Measurements from ENCODE around the gene ZBTB7B.

ZBTB7B gene

GRCh38 chr1:155002464-155003226 is at the start of gene ZBTB7B:
Gene ZBTB7B (plus strand): TSS chr1:155002802. CDS start chr1:155014661, 11,859 bp downstream.
- DNase-seq = no peak

GRCh38 chr1:154953611-154954038 is 49.0 kb upstream of the ZBTB7B start:
- no peak for DNase-seq

- DNase-seq = no peak
These were observed 48.1 kb upstream of the ZBTB7B start for GRCh38 chr1:154954541-154954940.

GRCh38 chr1:154955039-154955717 is 47.4 kb upstream of the ZBTB7B start:
- peak; percentile 52 for DNase-seq

- peak; percentile 81 for DNase-seq
These were observed 46.7 kb upstream of the ZBTB7B start, which contains the start of gene PBXIP1 for GRCh38 chr1:154955718-154956543. Gene PBXIP1 (minus strand): TSS chr1:154956099. CDS start chr1:154953721, 2,378 bp downstream.

- DNase-seq = no peak
These were observed 46.1 kb upstream of the ZBTB7B start for GRCh38 chr1:154956544-154956941.

DNA sequence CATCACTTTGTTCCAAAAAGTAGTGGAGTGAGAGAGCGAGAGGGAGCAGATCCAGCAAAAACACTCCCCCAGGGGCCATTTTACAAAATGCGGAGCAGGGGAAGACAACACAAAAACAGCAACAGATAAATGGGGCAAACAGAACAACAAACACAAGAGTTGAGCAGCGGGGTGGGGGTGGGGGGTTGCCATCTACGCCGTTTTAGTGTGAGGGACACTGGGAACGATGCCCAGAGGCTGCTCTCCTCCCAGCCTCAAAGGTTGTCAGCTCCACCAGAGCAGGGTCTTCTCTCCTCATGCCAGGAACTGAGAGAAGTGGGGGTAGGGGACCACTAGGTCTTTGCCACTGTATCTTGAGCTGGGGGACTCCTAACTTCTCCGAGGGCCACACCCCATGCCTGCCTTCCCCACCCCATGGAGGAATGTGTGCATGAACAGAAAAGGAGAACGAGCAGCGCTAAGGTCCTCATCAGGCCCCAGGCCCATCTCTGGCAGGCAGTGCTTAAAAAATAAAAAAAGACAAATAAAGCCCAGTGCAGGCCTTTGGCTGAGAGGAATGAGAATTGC is 45.4 kb upstream of the ZBTB7B start:
- DNase-seq = no peak

DNA sequence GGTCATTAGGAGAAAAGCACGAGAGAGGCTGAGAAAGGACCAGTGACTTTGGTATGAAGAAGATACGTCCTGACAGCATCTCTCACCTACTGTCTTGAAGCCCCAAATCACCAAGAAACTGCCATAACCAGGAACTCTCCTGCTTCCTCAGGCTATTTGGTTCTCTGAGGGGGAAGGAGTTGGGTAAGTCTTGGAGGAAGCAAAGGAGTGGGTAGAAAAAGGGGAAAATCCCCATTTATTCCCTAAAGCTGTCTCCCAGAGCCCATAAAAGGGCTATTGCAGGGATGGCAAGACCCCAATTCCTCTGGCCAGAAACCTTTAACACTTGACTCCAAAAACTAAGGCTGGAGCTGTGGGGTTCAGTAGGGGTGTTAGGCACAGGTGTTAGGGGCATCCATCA is 44.6 kb upstream of the ZBTB7B start:
- DNase-seq = no peak

DNA sequence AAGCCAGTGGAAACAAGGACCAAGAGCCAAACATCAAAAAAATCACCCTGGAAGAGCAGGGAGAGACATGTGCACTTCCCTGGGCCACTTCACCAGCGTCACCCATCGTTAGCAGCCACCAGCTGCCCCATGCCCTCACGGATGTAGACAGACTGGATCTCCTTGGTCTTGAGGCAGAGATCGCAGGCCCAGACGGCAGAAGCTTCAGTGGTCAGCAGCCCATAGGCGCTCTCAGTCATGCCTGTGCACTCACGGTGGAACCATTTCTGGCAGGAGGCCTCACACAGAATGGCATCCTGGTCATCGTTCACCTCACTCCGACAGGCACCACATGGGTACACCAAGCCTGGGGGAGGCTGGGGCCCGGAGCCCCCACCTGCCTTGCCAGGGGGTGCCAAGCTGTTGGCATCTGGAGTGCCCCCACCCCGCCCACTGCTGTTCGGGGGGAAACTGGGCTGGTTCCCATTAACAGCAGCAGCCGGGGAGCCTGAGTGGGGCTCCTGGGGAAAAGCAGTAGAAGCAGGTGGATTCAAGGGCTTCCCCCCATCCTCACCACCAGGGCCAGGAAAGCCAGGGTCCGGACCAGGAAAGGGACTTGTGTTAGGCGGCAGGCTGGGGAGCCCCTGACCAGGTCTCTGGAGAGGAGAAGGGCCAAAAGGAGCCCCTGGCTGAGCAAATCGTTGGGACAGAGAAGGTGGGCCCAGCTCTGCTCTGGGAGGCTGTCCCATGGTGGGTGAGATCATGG is 43.7 kb upstream of the ZBTB7B start:
- peak; percentile 18 for DNase-seq

- DNase-seq = no peak
These were observed 43.2 kb upstream of the ZBTB7B start for GRCh38 chr1:154959426-154959780.

- no peak for DNase-seq
These were observed 42.0 kb upstream of the ZBTB7B start for GRCh38 chr1:154960446-154961136.

GRCh38 chr1:154961207-154962155 is 41.1 kb upstream of the ZBTB7B start, which contains the start of gene PYGO2:
Gene PYGO2 (minus strand): TSS chr1:154961782. CDS start chr1:154961576, 206 bp downstream.
- DNase-seq = peak; percentile 42

- DNase-seq = no peak
These were observed 40.3 kb upstream of the ZBTB7B start for GRCh38 chr1:154962156-154962749.

DNA sequence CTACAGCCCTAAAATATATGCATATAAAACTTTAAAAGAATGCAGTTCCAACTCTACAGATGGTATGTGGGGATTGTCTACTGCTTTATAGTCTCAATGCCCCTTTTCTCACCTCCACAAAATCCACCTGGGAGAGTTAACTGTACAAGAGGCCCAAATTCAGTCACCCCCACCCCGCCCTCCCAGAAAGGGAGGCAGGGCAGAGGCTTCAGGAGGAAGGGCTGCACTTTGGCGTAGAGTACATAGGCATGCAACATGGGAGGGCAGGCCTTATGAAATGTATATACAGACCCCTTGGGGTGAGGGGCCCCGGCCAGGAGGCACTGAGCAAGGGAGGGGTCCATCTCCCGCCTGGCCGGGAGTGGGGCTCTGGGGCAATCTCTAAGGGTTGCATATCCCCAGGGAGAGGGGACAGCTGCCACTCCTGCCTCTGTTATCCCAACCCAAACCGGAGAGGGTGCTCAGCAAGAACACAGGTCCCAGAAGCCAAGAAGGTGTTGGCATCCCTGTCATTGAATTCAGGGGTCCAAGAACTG is 39.7 kb upstream of the ZBTB7B start:
- no peak for DNase-seq

GRCh38 chr1:154963643-154964042 is 39.0 kb upstream of the ZBTB7B start:
- no peak for DNase-seq

DNA sequence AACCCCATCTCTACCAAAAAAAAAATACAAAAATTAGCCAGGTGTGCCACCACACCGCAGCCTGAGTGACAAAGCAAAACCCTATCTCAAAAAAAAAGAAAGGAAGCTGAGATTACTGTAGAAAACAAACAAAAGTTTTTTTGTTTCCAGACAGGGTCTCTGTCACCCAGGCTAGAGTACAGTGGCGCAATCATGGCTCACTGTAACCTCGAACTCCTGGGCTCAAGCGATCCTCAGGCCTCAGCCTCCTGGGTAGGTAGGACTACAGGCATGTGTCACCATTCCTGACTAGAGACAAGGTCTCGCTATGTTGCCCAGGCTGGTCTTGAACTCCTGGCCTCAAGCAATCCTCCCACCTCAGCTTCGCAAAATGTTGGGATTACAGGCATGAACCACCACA is 38.2 kb upstream of the ZBTB7B start:
- no peak for DNase-seq

GRCh38 chr1:154966111-154966510 is 36.5 kb upstream of the ZBTB7B start:
- DNase-seq = no peak

DNA sequence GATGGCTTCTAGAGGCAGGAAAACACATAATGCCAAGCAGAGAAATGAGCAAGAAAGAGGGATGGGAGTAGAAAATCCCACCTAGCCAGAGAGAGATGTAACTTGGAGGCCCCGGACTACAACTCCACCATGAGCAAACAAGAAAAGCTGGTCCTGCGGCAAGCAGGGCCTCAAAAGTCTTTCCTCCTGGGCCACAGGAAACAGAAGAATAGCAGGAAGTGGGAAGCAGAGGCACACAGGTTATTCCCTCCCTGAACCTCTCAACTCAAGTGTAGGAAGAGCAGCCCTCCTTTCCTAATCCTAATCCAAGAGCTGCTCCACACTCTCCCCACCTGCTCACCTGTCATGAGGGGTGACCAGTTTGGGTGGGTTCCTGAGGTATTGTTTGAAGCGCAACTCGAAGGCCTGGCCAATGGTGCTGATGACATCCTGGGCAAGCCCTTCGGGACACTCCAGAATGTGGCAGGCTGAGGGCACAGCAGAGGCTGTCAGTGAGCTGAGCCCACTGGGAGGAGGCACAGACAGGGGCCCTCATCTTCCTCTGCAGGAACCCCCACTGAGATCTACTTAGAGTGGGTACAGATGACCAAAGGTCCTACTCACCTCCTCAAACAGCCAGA is 35.2 kb upstream of the ZBTB7B start:
- no peak for DNase-seq

DNA sequence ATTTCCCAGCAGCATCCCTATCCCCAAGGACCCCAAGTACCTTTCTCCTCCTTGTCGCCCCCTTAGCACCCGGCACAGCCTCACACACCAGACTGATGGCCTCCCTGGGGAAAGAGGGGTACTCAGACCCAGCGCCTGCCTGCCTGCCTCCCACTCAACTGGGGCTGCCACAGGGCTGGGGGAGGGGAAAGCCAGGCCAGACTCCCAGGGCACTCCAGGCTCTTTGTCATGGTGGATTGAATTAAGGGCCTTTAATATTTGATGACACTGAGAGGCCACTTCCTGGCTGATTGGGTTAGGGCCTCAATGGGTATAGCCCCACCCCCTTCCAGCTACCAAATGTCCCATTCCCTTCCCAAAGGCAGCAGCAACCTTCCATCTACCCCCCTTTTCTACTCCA is 33.9 kb upstream of the ZBTB7B start:
- DNase-seq = no peak
